K562 (cell line): ENCODE data around the gene CHD1L. TPM values are rescaled to one million over a fixed set of nuclear protein-coding genes. Genes with fewer than 3 reads are reported as not detected.
"Not testable (repeated sequence)": the region's sequence is repeated elsewhere in the genome, so short reads cannot be mapped to it uniquely, and the experiment has no call there.

Source experiments
- ATAC-seq: fragments of 200-7000 bp; cut with Tn5 transposase; 3 replicates; pipeline ENCODE4 v1.9.1; 2020; ENCODE audit warnings: moderate library complexity
- BruUV-seq: library from RNA; stranded (reverse); fragments of 400-500 nt; replicated peaks from 2 replicates; lab custom pipeline; 2021; lab: Mats Ljungman, UMichigan
- CTCF ChIA-PET: fragments of 300-600 bp; formaldehyde crosslinking; extraction: SDS; loops from one replicate; lab custom pipeline; 2021; ENCODE audit warnings: low intra/inter-chr PET ratio; lab: Yijun Ruan, JAX
- POLR2A ChIA-PET: fragments of 300-600, 350-650 bp; sonication (Branson Sonifier 250); formaldehyde crosslinking; extraction: SDS; loops from one replicate; lab custom pipeline; 2021; ENCODE audit warnings: antibody characterized with exemption, inconsistent platforms; lab: Yijun Ruan, JAX
- DNase-seq, 4 experiments: peaks; one replicate each; pipeline versions ENCODE4 v3.0.0 to v3.0.0-alpha.2; 2011 to 2018; ENCODE audit warnings: low spot score in 3 of 4, mixed read lengths in 3 of 4; ENCODE audit errors: extremely low read depth in 1 of 4
- FAIRE-seq: peaks from 2 replicates; lab custom pipeline; 2011; peaks lifted over from hg19 to GRCh38; lab: Jason Lieb, UNC
- H2AFZ ChIP-seq: 2 replicates; pipeline ENCODE4 v1.6.0; 2011; ENCODE audit warnings: low read depth, low read length, control low read depth, inconsistent platforms
- H3K27ac ChIP-seq: fragments of 200-600 bp; 3 replicates; pipeline ENCODE4 v1.8.0; 2011; ENCODE audit warnings: low read depth, mild to moderate bottlenecking, control low read depth, inconsistent platforms, low read length, moderate library complexity, mixed read lengths; ENCODE audit errors: extremely low read depth
- H3K27me3 ChIP-seq, 2 experiments: fragments of 300-600 bp in 1 of 2; 2 replicates in 1 of 2; 3 replicates in 1 of 2; pipeline versions ENCODE4 v1.6.0 to v1.8.0; 2011; ENCODE audit warnings: inconsistent platforms in 2 of 2, low read length in 2 of 2, mild to moderate bottlenecking in 1 of 2, mixed read lengths in 1 of 2, moderate library complexity in 1 of 2; ENCODE audit not compliant: control insufficient read depth in 2 of 2, insufficient read depth in 2 of 2
- H3K36me3 ChIP-seq: fragments of 300-600 bp; 3 replicates; pipeline ENCODE4 v1.8.0; 2011; ENCODE audit warnings: mild to moderate bottlenecking, low read length, inconsistent platforms; ENCODE audit not compliant: control insufficient read depth, insufficient read depth
- H3K4me1 ChIP-seq, 2 experiments: fragments of 200-600 bp in 1 of 2; replicated peaks in 1 of 2; 2 replicates in 1 of 2; 3 replicates in 1 of 2; pipeline versions ENCODE4 v1.5.1 to v1.8.0; 2011; ENCODE audit warnings: inconsistent platforms in 2 of 2, low read length in 2 of 2, mild to moderate bottlenecking in 1 of 2, mixed read lengths in 1 of 2, moderate library complexity in 1 of 2; ENCODE audit not compliant: control insufficient read depth in 2 of 2, insufficient read depth in 2 of 2
- H3K4me2 ChIP-seq: 2 replicates; pipeline ENCODE4 v1.6.1; 2011; ENCODE audit warnings: low read length, control low read depth, inconsistent platforms, mixed read lengths; ENCODE audit not compliant: insufficient read depth
- H3K4me3 ChIP-seq: fragments of 200-600 bp; sonication (generic), shearing (Covaris generic); 2 replicates; pipeline ENCODE4 v1.5.1; 2016; ENCODE audit warnings: control low read depth, inconsistent platforms
- H3K79me2 ChIP-seq: fragments of 200-600 bp; 3 replicates; pipeline ENCODE4 v1.8.0; 2011; ENCODE audit warnings: low read length, inconsistent platforms; ENCODE audit not compliant: control insufficient read depth, insufficient read depth
- H3K9ac ChIP-seq, 2 experiments: 2 replicates each; pipeline versions ENCODE4 v1.6.0 to v1.6.1; 2011; ENCODE audit warnings: low read depth in 2 of 2, low read length in 2 of 2, control low read depth in 1 of 2, inconsistent platforms in 1 of 2, mild to moderate bottlenecking in 1 of 2, mixed read lengths in 1 of 2; ENCODE audit not compliant: insufficient read depth in 1 of 2
- H3K9me1 ChIP-seq: one replicate; pipeline ENCODE4 v1.6.0; 2011; ENCODE audit warnings: inconsistent platforms, mild to moderate bottlenecking, low read length, moderate library complexity; ENCODE audit not compliant: control insufficient read depth, insufficient read depth
- H3K9me3 ChIP-seq: replicated peaks from 2 replicates; pipeline ENCODE4 v1.5.1; 2011; ENCODE audit warnings: low read depth, low read length, inconsistent platforms; ENCODE audit not compliant: control insufficient read depth, insufficient read depth
- H4K20me1 ChIP-seq: replicated peaks from 2 replicates; pipeline ENCODE4 v1.6.1; 2011; ENCODE audit warnings: low read length, inconsistent platforms, mixed read lengths; ENCODE audit not compliant: control insufficient read depth, insufficient read depth
- ATF1 ChIP-seq, 2 experiments: fragments of 450-650 bp in 1 of 2; IDR thresholded peaks; 2 replicates each; pipeline ENCODE4 v1.6.1; 2016; ENCODE audit warnings: missing compliant biosample characterization in 1 of 2, missing genetic modification characterization in 1 of 2
- EGR1 ChIP-seq: fragments of 450-650 bp; conservative IDR thresholded peaks from 2 replicates; pipeline ENCODE4 v1.6.1; 2017; ENCODE audit warnings: mild to moderate bottlenecking
- EP400 ChIP-seq: fragments of 450-650 bp; IDR thresholded peaks from 2 replicates; pipeline ENCODE4 v1.6.1; 2017; ENCODE audit warnings: antibody characterized with exemption, mild to moderate bottlenecking, moderate library complexity
- FOXA3 ChIP-seq, 2 experiments: fragments of 450-650 bp in 1 of 2; sonication (generic) in 1 of 2; formaldehyde crosslinking; IDR thresholded peaks in 1 of 2; conservative IDR thresholded peaks in 1 of 2; 2 replicates each; pipeline versions ENCODE4 v1.4.0 to v1.8.0; 2020 to 2022; ENCODE audit warnings: mild to moderate bottlenecking in 2 of 2, missing genetic modification reagents in 1 of 2
- MGA ChIP-seq: fragments of 450-650 bp; IDR thresholded peaks from 2 replicates; pipeline ENCODE4 v1.6.1; 2016; ENCODE audit warnings: mild to moderate bottlenecking, moderate library complexity
- MNT ChIP-seq, 2 experiments: fragments of 450-650 bp; conservative IDR thresholded peaks; 2 replicates each; pipeline ENCODE4 v1.6.1; 2017; ENCODE audit warnings: mild to moderate bottlenecking in 2 of 2, moderate library complexity in 2 of 2
- NRF1 ChIP-seq, 2 experiments: fragments of 450-650 bp; IDR thresholded peaks in 1 of 2; conservative IDR thresholded peaks in 1 of 2; 2 replicates each; pipeline ENCODE4 v1.6.1; 2014; ENCODE audit warnings: mild to moderate bottlenecking in 2 of 2
- WGBS: fragments of 100-300 bp; shearing (Covaris generic); methylation state at CpG from one replicate; pipeline ENCODE4 v1.1.6; 2016; ENCODE audit warnings: low coverage, mixed read lengths; ENCODE audit not compliant: insufficient coverage; ENCODE audit errors: missing lambda C conversion rate; 5-methylcytosine and 5-hydroxymethylcytosine counted together
- in situ Hi-C: fragments of 300-500 bp; cut with MboI; formaldehyde crosslinking; loops from 4 replicates; pipeline ENCODE4 v1.15.0; 2018; ENCODE audit warnings: inconsistent platforms, mixed read lengths
- intact Hi-C: fragments of 100-400 bp; cut with micrococcal nuclease; formaldehyde crosslinking; loops from 2 replicates; pipeline ENCODE4 v1.14.2; 2022
- polyA plus RNA-seq, 8 experiments: library from polyadenylated mRNA; depleted of rRNA in 4 of 8; stranded (reverse) in 5 of 8; unstranded in 3 of 8; fragments of >200 nt; fragmentation: Nextera tagmentation in 2 of 8; fragmentation: Illumina TruSeq in 1 of 8; extraction: Ambion mirVana in 2 of 8; extraction: Trizol in 1 of 8; gene quantifications; 2 replicates each; pipeline versions ENCODE4 v1.2.1 to v1.2.3, GENCODE V29; 2011 to 2014; ENCODE audit warnings: inconsistent platforms in 1 of 8, missing spikeins in 1 of 8
- total RNA-seq, 7 experiments: library from RNA; depleted of rRNA in 6 of 7; stranded (reverse); fragments of >200 nt in 6 of 7; fragmentation: Illumina TruSeq in 2 of 7; extraction: Trizol in 2 of 7; gene quantifications; 2 replicates each; pipeline versions ENCODE4 v1.2.1 to v1.2.3, GENCODE V29; 2011 to 2021; ENCODE audit warnings: low replicate concordance in 1 of 7

The CHD1L gene
- total and polyA plus RNA-seq, 9 of the 15 experiments (the other 6 are each of a cell fraction or from before 2014, with no cell fraction given): 25.0 to 93.3 (median 59.1) TPM

- H2AFZ ChIP-seq: 0 out of 2 replicates have a peak overlapping the region, but pooled peaks have one; percentile 66
- H3K4me1 ChIP-seq; H3K9me3 ChIP-seq; H3K27me3 ChIP-seq; H3K27ac ChIP-seq; H3K9ac ChIP-seq; H3K36me3 ChIP-seq; DNase-seq; H3K4me2 ChIP-seq; ATAC-seq; intact Hi-C loops; H4K20me1 ChIP-seq; H3K4me3 ChIP-seq; H3K9me1 ChIP-seq; H3K79me2 ChIP-seq; in situ Hi-C loops; FAIRE-seq; CTCF ChIA-PET; TF ChIP-seq ATF1 (CRISPR knock-in tag; IDR thresholded peaks at IDR 0.05): not testable (repeated sequence)
- 0% methylated on average over 10 of the region's 26 CpGs for WGBS
- POLR2A ChIA-PET: interaction anchor here (0.6 kb wide), 1 partner anchor 9 kb away, joined by 3 read pairs; no protein-coding TSS in a partner anchor
- BruUV-seq: TSS peak; percentile 54
- TF ChIP-seq EP400: peak; percentile 45
- TF ChIP-seq FOXA3 (CRISPR knock-in tag; conservative IDR thresholded peaks at IDR 0.05 in 1 of 2, IDR thresholded peaks at IDR 0.05 in 1 of 2): peak; percentile 65 to 89; a peak in 3 of 4 replicates
- TF ChIP-seq NRF1 (conservative IDR thresholded peaks at IDR 0.05 in 1 of 2, IDR thresholded peaks at IDR 0.05 in 1 of 2): peak in 1 of 2 experiments; percentile 25; a peak in 1 of 4 replicates
- peak; percentile 47 to 59; a peak in 2 of 4 replicates for TF ChIP-seq MNT (conservative IDR thresholded peaks at IDR 0.05)
- TF ChIP-seq ATF1 (tag; IDR thresholded peaks at IDR 0.05): peak; percentile 30; the same call in 1 of the 2 replicates
- TF ChIP-seq EGR1: peak; percentile 71
- peak; percentile 84 for TF ChIP-seq MGA
Observed at GRCh38 chr1:147326933-147327687, 84.6 kb downstream of the CHD1L start.
